Measurements from ENCODE around the gene TBC1D10B. TPM values are rescaled to one million over a fixed set of nuclear protein-coding genes. Genes with fewer than 3 reads are reported as not detected.

The TBC1D10B gene
- total RNA-seq, 1 experiment from 2014 or later: 49.2 TPM

GRCh38 chr16:30358990-30359870 lies 11.1 kb downstream of the TBC1D10B start:
- ATAC-seq (no peak), DNase-seq (ENCODE audit: low read depth, low spot score) (no peak)
- Histone ChIP-seq H3K4me2 (ENCODE audit: low read length) (no peak overlapping the region), H3K27ac (ENCODE audit: low read depth, low read length) (no peak overlapping the region), H3K9me2 (ENCODE audit: insufficient read depth) (no peaks in the 10 kb centered on the region), H2AFZ (ENCODE audit: low read depth, low read length, poor library complexity, severe bottlenecking) (no peak overlapping the region), H3K36me3 (ENCODE audit: control insufficient read depth in 1 of 2, insufficient read depth in 2 of 2, low read length in 2 of 2) (peaks cover 12 to 30% of the 10 kb centered on the region in 2 experiments; a peak in 3 of 4 replicates), H4K20me1 (ENCODE audit: insufficient read depth) (no peaks in the 10 kb centered on the region), H3K27me3 (ENCODE audit: insufficient read depth, low read length) (no peaks in the 10 kb centered on the region), H3K4me1 (ENCODE audit: control insufficient read depth in 1 of 2, insufficient read depth in 2 of 2, low read length in 2 of 2) (peaks cover 12 to 24% of the 10 kb centered on the region in 2 experiments), H3K79me2 (ENCODE audit: insufficient read depth, low read length) (peaks cover 48% of the 10 kb centered on the region), H3K9ac (ENCODE audit: low read length) (no peak overlapping the region), H3K9me3 (ENCODE audit: control insufficient read depth in 1 of 2, insufficient read depth in 1 of 2, low read depth in 1 of 2, low read length in 2 of 2) (no peaks in the 10 kb centered on the region), H3K4me3 (replicated peaks in 1 of 2; ENCODE audit: low read depth in 1 of 2, low read length in 2 of 2) (no peak overlapping the region)
- no peak for TF ChIP-seq CTCF (IDR thresholded peaks at IDR 0.05 in 2 of 3, conservative IDR thresholded peaks at IDR 0.05 in 1 of 3; ENCODE audit: borderline replicate concordance in 1 of 3, insufficient read depth in 1 of 3, low read depth in 2 of 3, low read length in 2 of 3)
- TF ChIP-seq ATF3 (IDR thresholded peaks at IDR 0.05): no peak
- TF ChIP-seq CEBPB (IDR thresholded peaks at IDR 0.05; ENCODE audit: low read depth): no peak
- no peak for TF ChIP-seq RAD21 (IDR thresholded peaks at IDR 0.05; ENCODE audit: low read depth)
- no peak for TF ChIP-seq ZNF274 (IDR thresholded peaks at IDR 0.05; ENCODE audit: low read depth, low read length)
- TF ChIP-seq SRF (IDR thresholded peaks at IDR 0.05; ENCODE audit: low read depth): no peak
- TF ChIP-seq ELF1 (IDR thresholded peaks at IDR 0.05; ENCODE audit: borderline replicate concordance, low read depth): no peak
- TF ChIP-seq REST (IDR thresholded peaks at IDR 0.05; ENCODE audit: low read depth): no peak
- TF ChIP-seq EZH2 (IDR thresholded peaks at IDR 0.05): no peak
- intact Hi-C loops (cut with micrococcal nuclease): no loop called here
- RAD21 ChIA-PET (ENCODE audit: low non-redundant PET in 1 of 2, low total read pairs in 2 of 2, uncharacterized antibody in 2 of 2, unreplicated experiment in 2 of 2): no interaction called here
- CTCF ChIA-PET: no interaction called here
- POLR2A ChIA-PET: no interaction called here
- BruUV-seq (replicated peaks): no TSS peak
